GM12878 (cell line): ENCODE measurements around the gene SNX8. TPM values are rescaled to one million over a fixed set of nuclear protein-coding genes. Genes with fewer than 3 reads are reported as not detected.

Experiments
- ATAC-seq: fragments of 200-7000 bp; cut with Tn5 transposase; 3 replicates; pipeline ENCODE4 v1.9.1; 2020; ENCODE audit warnings: mild to moderate bottlenecking, moderate library complexity
- BruUV-seq: library from RNA; stranded (reverse); fragments of 400-500 nt; replicated peaks from 2 replicates; lab custom pipeline; 2021; lab: Mats Ljungman, UMichigan
- CTCF ChIA-PET: fragments of 300-600 bp; sonication (Branson Sonifier 250); formaldehyde crosslinking; extraction: SDS; loops from one replicate; lab custom pipeline; 2021; ENCODE audit warnings: inconsistent platforms; lab: Yijun Ruan, JAX
- POLR2A ChIA-PET: fragments of 350-600 bp; formaldehyde crosslinking; extraction: SDS; loops from one replicate; lab custom pipeline; 2021; ENCODE audit warnings: inconsistent platforms; lab: Charles Lee
- RAD21 ChIA-PET: fragments of 300-600 bp; sonication (Branson Sonifier 250); formaldehyde crosslinking; loops from one replicate; lab custom pipeline; 2023; ENCODE audit warnings: antibody characterized with exemption; ENCODE audit not compliant: unreplicated experiment; lab: Charles Lee
- SMC1A ChIA-PET: fragments of 300-600 bp; sonication (Branson Sonifier 250); formaldehyde crosslinking; loops from one replicate; lab custom pipeline; 2023; ENCODE audit not compliant: unreplicated experiment, uncharacterized antibody; lab: Charles Lee
- DNase-seq: peaks from one replicate; pipeline ENCODE4 v3.0.0-alpha.2; 2011; ENCODE audit warnings: low read depth, low spot score
- FAIRE-seq: peaks from 3 replicates; lab custom pipeline; 2011; peaks lifted over from hg19 to GRCh38; lab: Jason Lieb, UNC
- H2AFZ ChIP-seq: 2 replicates; pipeline ENCODE4 v1.6.0; 2011; ENCODE audit warnings: low read depth, low read length, control low read depth; ENCODE audit not compliant: control insufficient read depth
- H3K27ac ChIP-seq: 2 replicates; pipeline ENCODE4 v1.5.1; 2011; ENCODE audit warnings: control low read depth; ENCODE audit not compliant: control insufficient read depth, insufficient read depth
- H3K27me3 ChIP-seq, 2 experiments: replicated peaks in 1 of 2; 2 replicates each; pipeline versions ENCODE4 v1.6.0 to v1.6.1; 2011; ENCODE audit warnings: low read length in 1 of 2; ENCODE audit not compliant: control insufficient read depth in 2 of 2, insufficient read depth in 2 of 2
- H3K36me3 ChIP-seq, 2 experiments: 2 replicates each; pipeline ENCODE4 v1.5.1; 2011; ENCODE audit warnings: low read length in 1 of 2; ENCODE audit not compliant: control insufficient read depth in 2 of 2, insufficient read depth in 2 of 2
- H3K4me1 ChIP-seq: 2 replicates; pipeline ENCODE4 v1.6.1; 2011; ENCODE audit warnings: mild to moderate bottlenecking, low read length, moderate library complexity, mixed read lengths; ENCODE audit not compliant: control insufficient read depth, insufficient read depth
- H3K4me2 ChIP-seq: 2 replicates; pipeline ENCODE4 v1.6.0; 2011; ENCODE audit warnings: control low read depth; ENCODE audit not compliant: control insufficient read depth, insufficient read depth
- H3K4me3 ChIP-seq: fragments of 200-600 bp; sonication (generic); 2 replicates; pipeline ENCODE4 v1.5.1; 2016
- H3K79me2 ChIP-seq: 2 replicates; pipeline ENCODE4 v1.6.0; 2011; ENCODE audit warnings: low read length; ENCODE audit not compliant: control insufficient read depth, insufficient read depth
- H3K9ac ChIP-seq: 2 replicates; pipeline ENCODE4 v1.8.0; 2011; ENCODE audit warnings: low read length, control low read depth, mixed read lengths; ENCODE audit not compliant: control insufficient read depth, insufficient read depth
- H3K9me3 ChIP-seq: replicated peaks from 3 replicates; pipeline ENCODE4 v1.5.1; 2011; ENCODE audit warnings: mild to moderate bottlenecking, low read length; ENCODE audit not compliant: control insufficient read depth, insufficient read depth
- H4K20me1 ChIP-seq: 2 replicates; pipeline ENCODE4 v1.6.0; 2011; ENCODE audit not compliant: control insufficient read depth, insufficient read depth
- BHLHE40 ChIP-seq, 2 experiments: fragments of 450-650 bp in 1 of 2; IDR thresholded peaks; 2 replicates each; pipeline ENCODE4 v1.6.1; 2011 to 2017; ENCODE audit warnings: low read depth in 2 of 2, borderline replicate concordance in 1 of 2, improper control_type of control experiment in 1 of 2, low read length in 1 of 2, mild to moderate bottlenecking in 1 of 2
- CEBPB ChIP-seq, 2 experiments: fragments of 150-350 bp in 1 of 2; IDR thresholded peaks; 2 replicates each; pipeline ENCODE4 v1.6.1; 2012 to 2014; ENCODE audit warnings: low read depth in 2 of 2, low read length in 2 of 2, borderline replicate concordance in 1 of 2, inconsistent platforms in 1 of 2
- FOS ChIP-seq: IDR thresholded peaks from 3 replicates; pipeline ENCODE4 v1.6.1; 2011; ENCODE audit warnings: borderline replicate concordance; ENCODE audit not compliant: insufficient read length; ENCODE audit errors: extremely low read depth
- HDAC6 ChIP-seq: fragments of 200-600 bp; sonication (generic); IDR thresholded peaks from one replicate; pipeline ENCODE4 v1.8.0; 2017; ENCODE audit warnings: antibody characterized with exemption; ENCODE audit not compliant: unreplicated experiment
- JUNB ChIP-seq: IDR thresholded peaks from 2 replicates; pipeline ENCODE4 v1.6.1; 2016; ENCODE audit warnings: antibody characterized with exemption, mild to moderate bottlenecking
- RAD21 ChIP-seq: IDR thresholded peaks from 2 replicates; pipeline ENCODE4 v1.6.1; 2011; ENCODE audit warnings: mild to moderate bottlenecking, low read depth, low read length, moderate library complexity; ENCODE audit not compliant: insufficient read depth
- RCOR1 ChIP-seq: conservative IDR thresholded peaks from 2 replicates; pipeline ENCODE4 v1.6.1; 2012; ENCODE audit warnings: low read depth, low read length, improper control_type of control experiment
- SP1 ChIP-seq: IDR thresholded peaks from one replicate; pipeline ENCODE4 v1.6.1; 2011; ENCODE audit warnings: low read depth, low read length
- ZBED1 ChIP-seq: IDR thresholded peaks from 2 replicates; pipeline ENCODE4 v1.6.1; 2016; ENCODE audit warnings: borderline replicate concordance
- WGBS: methylation state at CpG from one replicate; pipeline ENCODE4 v1.1.6; 2016; ENCODE audit warnings: low lambda C conversion rate; ENCODE audit not compliant: insufficient replicate concordance, insufficient coverage; ENCODE audit errors: missing lambda C conversion rate; 5-methylcytosine and 5-hydroxymethylcytosine counted together
- in situ Hi-C: fragments of 300-500 bp; cut with MboI; formaldehyde crosslinking; loops from 9 replicates; pipeline ENCODE4 v1.14.3; 2018; ENCODE audit warnings: mixed read lengths
- intact Hi-C: fragments of 100-400 bp; cut with micrococcal nuclease; formaldehyde crosslinking; loops from one replicate; pipeline ENCODE4 v1.14.2; 2022; ENCODE audit not compliant: unreplicated experiment
- polyA plus RNA-seq, 11 experiments: library from polyadenylated mRNA; depleted of rRNA in 4 of 11; unstranded in 6 of 11; stranded (reverse) in 5 of 11; fragments of >200 nt; fragmentation: Nextera tagmentation in 4 of 11; fragmentation: Illumina TruSeq in 1 of 11; extraction: Ambion mirVana in 4 of 11; extraction: Trizol in 1 of 11; gene quantifications; 1 replicate in 1 of 11; 2 replicates in 10 of 11; pipeline versions ENCODE4 v1.2.1 to v1.2.3, GENCODE V29; 2011 to 2016; ENCODE audit warnings: inconsistent platforms in 2 of 11, missing spikeins in 2 of 11, low read depth in 1 of 11
- total RNA-seq, 4 experiments: library from RNA; depleted of rRNA in 3 of 4; stranded (reverse); fragments of >200 nt in 3 of 4; fragmentation: Illumina TruSeq in 1 of 4; extraction: Trizol in 1 of 4; gene quantifications; 2 replicates each; pipeline versions ENCODE4 v1.2.1 to v1.2.3, GENCODE V29; 2013 to 2021
- TF ChIP-seq, protein P1 (sequence below): fragments of 450-650 bp; IDR thresholded peaks from 2 replicates; pipeline ENCODE4 v1.6.1; 2018; ENCODE audit warnings: mild to moderate bottlenecking, low read depth, moderate library complexity; ENCODE audit not compliant: partially characterized antibody

SNX8 gene
- total and polyA plus RNA-seq, 10 of the 15 experiments (the other 5 are each of a cell fraction or from before 2014, with no cell fraction given): 6.4 to 210 (median 97.6) TPM

DNA sequence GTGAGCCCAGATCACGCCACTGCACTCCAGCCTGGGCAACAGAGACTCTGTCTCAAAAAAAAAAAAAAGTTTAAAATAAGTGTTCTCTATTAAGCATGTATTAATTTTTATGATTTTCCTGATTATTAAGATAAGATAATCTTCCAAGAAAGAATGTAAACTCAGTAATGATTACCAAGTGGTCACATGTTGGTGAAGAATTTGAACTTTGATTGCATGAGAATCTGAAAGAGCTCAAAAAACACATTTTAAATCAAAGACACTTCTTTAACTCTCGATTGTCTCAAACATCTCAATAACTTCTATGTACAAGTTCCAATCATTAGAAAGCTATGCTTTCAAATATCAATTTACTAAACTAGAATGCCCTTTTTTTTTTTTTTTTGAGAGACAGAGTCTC is 33.8 kb downstream of the SNX8 start:
- 71% methylated on average over 2 of the region's 2 CpGs for WGBS
- TF ChIP-seq RAD21 (no peak), FOS (no peak), SP1 (no peak), HDAC6 (no peak), RCOR1 (no peak), CEBPB (IDR thresholded peaks at IDR 0.05; ENCODE audit: borderline replicate concordance in 1 of 2, low read depth in 2 of 2, low read length in 2 of 2) (no peak)
- no peak overlapping the region for H3K27ac ChIP-seq
- no peak overlapping the region for H3K4me2 ChIP-seq
- in situ Hi-C loops: no loop called here
- no peak for FAIRE-seq
- H3K9ac ChIP-seq: no peak overlapping the region
- no peak for ATAC-seq
- no TSS peak for BruUV-seq
- H3K36me3 ChIP-seq: peaks cover 3 to 13% of the 10 kb centered on the region in 2 experiments; a peak in 3 of 4 replicates
- intact Hi-C loops: no loop called here
- H3K79me2 ChIP-seq: peaks cover 28% of the 10 kb centered on the region
- no peak overlapping the region for H3K4me3 ChIP-seq
- ChIA-PET SMC1A (interaction anchor here (0.7 to 1.4 kb wide), 5 partner anchors 13 to 242 kb away, joined by 3 to 4 read pairs (median 4); no protein-coding TSS in a partner anchor), CTCF (interaction anchor here (0.5 kb wide), 1 partner anchor 31 kb away, joined by 3 read pairs; no protein-coding TSS in a partner anchor), RAD21 (no interaction called here), POLR2A (no interaction called here)
- no peak for DNase-seq
- H2AFZ ChIP-seq: no peak overlapping the region
- H4K20me1 ChIP-seq: no peaks in the 10 kb centered on the region; the same call in 1 of the 2 replicates
- H3K4me1 ChIP-seq: no peaks in the 10 kb centered on the region
- H3K27me3 ChIP-seq: no peaks in the 10 kb centered on the region
- H3K9me3 ChIP-seq: no peaks in the 10 kb centered on the region

DNA sequence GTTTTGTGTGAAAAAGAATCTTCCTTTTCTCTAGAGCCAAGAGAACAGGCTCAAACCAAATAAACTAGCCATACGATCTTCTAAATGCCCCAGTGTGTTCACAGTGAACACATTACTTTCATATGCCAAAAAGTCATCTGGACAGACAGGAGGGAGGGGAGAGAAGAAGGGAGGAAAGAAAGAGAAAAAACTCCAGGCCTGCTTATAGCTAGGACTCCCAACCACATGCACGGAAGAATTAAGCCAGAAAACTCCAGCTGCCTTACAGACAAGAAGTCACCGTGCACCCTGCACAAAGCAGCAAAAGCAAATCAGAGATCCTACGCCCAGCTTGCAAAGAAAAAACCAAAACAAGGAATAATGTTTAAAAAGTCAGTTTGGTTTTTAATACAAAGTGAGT is 34.3 kb downstream of the SNX8 start:
- POLR2A ChIA-PET: no interaction called here
- H3K79me2 ChIP-seq: peaks cover 26% of the 10 kb centered on the region
- RAD21 ChIA-PET: no interaction called here
- H4K20me1 ChIP-seq: no peaks in the 10 kb centered on the region; the same call in 1 of the 2 replicates
- no peak overlapping the region for H2AFZ ChIP-seq
- peaks cover 7 to 15% of the 10 kb centered on the region in 2 experiments; a peak in 3 of 4 replicates for H3K36me3 ChIP-seq
- BruUV-seq: no TSS peak
- in situ Hi-C loops: no loop called here
- H3K9me3 ChIP-seq: no peaks in the 10 kb centered on the region
- no peak overlapping the region for H3K4me3 ChIP-seq
- TF ChIP-seq BHLHE40 (IDR thresholded peaks at IDR 0.05; ENCODE audit: borderline replicate concordance in 1 of 2, low read depth in 2 of 2, low read length in 1 of 2): no peak
- TF ChIP-seq RAD21: no peak
- TF ChIP-seq JUNB: no peak
- TF ChIP-seq, protein P1, sequence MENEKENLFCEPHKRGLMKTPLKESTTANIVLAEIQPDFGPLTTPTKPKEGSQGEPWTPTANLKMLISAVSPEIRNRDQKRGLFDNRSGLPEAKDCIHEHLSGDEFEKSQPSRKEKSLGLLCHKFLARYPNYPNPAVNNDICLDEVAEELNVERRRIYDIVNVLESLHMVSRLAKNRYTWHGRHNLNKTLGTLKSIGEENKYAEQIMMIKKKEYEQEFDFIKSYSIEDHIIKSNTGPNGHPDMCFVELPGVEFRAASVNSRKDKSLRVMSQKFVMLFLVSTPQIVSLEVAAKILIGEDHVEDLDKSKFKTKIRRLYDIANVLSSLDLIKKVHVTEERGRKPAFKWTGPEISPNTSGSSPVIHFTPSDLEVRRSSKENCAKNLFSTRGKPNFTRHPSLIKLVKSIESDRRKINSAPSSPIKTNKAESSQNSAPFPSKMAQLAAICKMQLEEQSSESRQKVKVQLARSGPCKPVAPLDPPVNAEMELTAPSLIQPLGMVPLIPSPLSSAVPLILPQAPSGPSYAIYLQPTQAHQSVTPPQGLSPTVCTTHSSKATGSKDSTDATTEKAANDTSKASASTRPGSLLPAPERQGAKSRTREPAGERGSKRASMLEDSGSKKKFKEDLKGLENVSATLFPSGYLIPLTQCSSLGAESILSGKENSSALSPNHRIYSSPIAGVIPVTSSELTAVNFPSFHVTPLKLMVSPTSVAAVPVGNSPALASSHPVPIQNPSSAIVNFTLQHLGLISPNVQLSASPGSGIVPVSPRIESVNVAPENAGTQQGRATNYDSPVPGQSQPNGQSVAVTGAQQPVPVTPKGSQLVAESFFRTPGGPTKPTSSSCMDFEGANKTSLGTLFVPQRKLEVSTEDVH: no peak
- TF ChIP-seq ZBED1: no peak
- TF ChIP-seq, all 136 proteins: peak for 0
- FAIRE-seq: no peak
- H3K4me1 ChIP-seq: no peaks in the 10 kb centered on the region
- H3K27me3 ChIP-seq: no peaks in the 10 kb centered on the region
- WGBS: 86% methylated on average over 4 of the region's 4 CpGs
- ChIA-PET SMC1A (interaction anchor here (0.7 to 1.4 kb wide), 6 partner anchors 14 to 241 kb away, joined by 3 to 4 read pairs (median 4); no protein-coding TSS in a partner anchor), CTCF (no interaction called here)
- intact Hi-C loops: no loop called here
- no peak for DNase-seq
- ATAC-seq: no peak
- no peak overlapping the region for H3K27ac ChIP-seq
- no peak overlapping the region for H3K4me2 ChIP-seq
- no peak overlapping the region for H3K9ac ChIP-seq
